COLO668 (cell line): ENCODE data around the gene CCNG1.

ENCODE experiments used
- DNase-seq: peaks from one replicate; lab custom pipeline; 2025; ENCODE audit not compliant: unreplicated experiment; lab: John Stamatoyannopoulos, UW

Gene CCNG1

GRCh38 chr5:163489055-163489744 is 51.8 kb downstream of the CCNG1 start:
- no peak for DNase-seq

- DNase-seq, result no peak
These were observed 52.3 kb downstream of the CCNG1 start for GRCh38 chr5:163489745-163490075.
